Type B pancreatic cell (in vitro differentiated cells): ENCODE measurements around the gene RABGEF1. TPM values are rescaled to one million over a fixed set of nuclear protein-coding genes. Genes with fewer than 3 reads are reported as not detected.
"Not testable (repeated sequence)": the region's sequence is repeated elsewhere in the genome, so short reads cannot be mapped to it uniquely, and the experiment has no call there.

Source experiments
- DNase-seq: peaks from one replicate; pipeline ENCODE4 v3.0.0; 2021; ENCODE audit warnings: mixed read lengths; ENCODE audit not compliant: unreplicated experiment; ENCODE audit errors: extremely low spot score
- H3K27ac Mint-ChIP-seq: 2 replicates; pipeline ENCODE4 v1.8.0; 2021; ENCODE audit warnings: mild to moderate bottlenecking, mixed read lengths
- H3K27me3 Mint-ChIP-seq: 2 replicates; pipeline ENCODE4 v1.8.0; 2021; ENCODE audit warnings: mixed read lengths
- H3K36me3 Mint-ChIP-seq: 2 replicates; pipeline ENCODE4 v1.8.0; 2021; ENCODE audit warnings: mixed read lengths
- H3K4me1 Mint-ChIP-seq: one replicate; pipeline ENCODE4 v1.8.0; 2021; ENCODE audit warnings: mixed read lengths; ENCODE audit not compliant: unreplicated experiment
- H3K4me3 Mint-ChIP-seq: 2 replicates; pipeline ENCODE4 v1.8.0; 2021; ENCODE audit warnings: mild to moderate bottlenecking, mixed read lengths
- H3K9me3 Mint-ChIP-seq: 2 replicates; pipeline ENCODE4 v1.8.0; 2021; ENCODE audit warnings: mixed read lengths
- total RNA-seq: library from RNA; stranded (reverse); gene quantifications from 2 replicates; pipeline ENCODE4 v1.2.1, GENCODE V29; 2021; ENCODE audit warnings: low replicate concordance
- TF ChIP-seq, protein P1 (sequence below): fragments of 200-600 bp; sonication (generic); conservative IDR thresholded peaks from 2 replicates; pipeline ENCODE4 v1.5.0; 2021; ENCODE audit warnings: antibody characterized with exemption, mild to moderate bottlenecking

RABGEF1 gene
- total RNA-seq, 1 donor from 2014 or later: 19.6 TPM

DNA sequence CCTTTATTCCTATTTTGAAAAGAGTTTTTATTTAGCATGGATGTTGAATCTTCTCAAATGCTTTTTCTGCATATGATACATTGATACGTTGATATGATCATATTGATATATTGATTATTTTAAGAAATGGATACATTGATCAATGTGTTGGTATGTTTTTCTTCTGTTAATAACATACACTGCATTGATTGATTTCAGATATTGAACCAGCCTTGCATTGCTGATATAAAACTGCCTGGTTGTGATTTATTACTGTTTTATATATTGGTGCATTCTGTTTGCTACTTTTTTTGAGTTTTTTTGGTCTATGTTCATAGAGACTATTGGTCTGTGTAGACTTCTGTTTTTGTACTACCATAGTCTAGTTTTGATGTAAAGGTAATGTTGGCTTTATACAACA lies 26.8 kb upstream of the RABGEF1 start:
- no peaks in the 10 kb centered on the region for H3K4me1 Mint-ChIP-seq
- no peak overlapping the region for H3K27ac Mint-ChIP-seq
- H3K36me3 Mint-ChIP-seq: peaks cover 29% of the 10 kb centered on the region
- no peaks in the 10 kb centered on the region for H3K9me3 Mint-ChIP-seq
- no peaks in the 10 kb centered on the region for H3K27me3 Mint-ChIP-seq
- DNase-seq: no peak
- H3K4me3 Mint-ChIP-seq: no peak overlapping the region
- TF ChIP-seq, protein P1, sequence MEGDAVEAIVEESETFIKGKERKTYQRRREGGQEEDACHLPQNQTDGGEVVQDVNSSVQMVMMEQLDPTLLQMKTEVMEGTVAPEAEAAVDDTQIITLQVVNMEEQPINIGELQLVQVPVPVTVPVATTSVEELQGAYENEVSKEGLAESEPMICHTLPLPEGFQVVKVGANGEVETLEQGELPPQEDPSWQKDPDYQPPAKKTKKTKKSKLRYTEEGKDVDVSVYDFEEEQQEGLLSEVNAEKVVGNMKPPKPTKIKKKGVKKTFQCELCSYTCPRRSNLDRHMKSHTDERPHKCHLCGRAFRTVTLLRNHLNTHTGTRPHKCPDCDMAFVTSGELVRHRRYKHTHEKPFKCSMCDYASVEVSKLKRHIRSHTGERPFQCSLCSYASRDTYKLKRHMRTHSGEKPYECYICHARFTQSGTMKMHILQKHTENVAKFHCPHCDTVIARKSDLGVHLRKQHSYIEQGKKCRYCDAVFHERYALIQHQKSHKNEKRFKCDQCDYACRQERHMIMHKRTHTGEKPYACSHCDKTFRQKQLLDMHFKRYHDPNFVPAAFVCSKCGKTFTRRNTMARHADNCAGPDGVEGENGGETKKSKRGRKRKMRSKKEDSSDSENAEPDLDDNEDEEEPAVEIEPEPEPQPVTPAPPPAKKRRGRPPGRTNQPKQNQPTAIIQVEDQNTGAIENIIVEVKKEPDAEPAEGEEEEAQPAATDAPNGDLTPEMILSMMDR: no peak

DNA sequence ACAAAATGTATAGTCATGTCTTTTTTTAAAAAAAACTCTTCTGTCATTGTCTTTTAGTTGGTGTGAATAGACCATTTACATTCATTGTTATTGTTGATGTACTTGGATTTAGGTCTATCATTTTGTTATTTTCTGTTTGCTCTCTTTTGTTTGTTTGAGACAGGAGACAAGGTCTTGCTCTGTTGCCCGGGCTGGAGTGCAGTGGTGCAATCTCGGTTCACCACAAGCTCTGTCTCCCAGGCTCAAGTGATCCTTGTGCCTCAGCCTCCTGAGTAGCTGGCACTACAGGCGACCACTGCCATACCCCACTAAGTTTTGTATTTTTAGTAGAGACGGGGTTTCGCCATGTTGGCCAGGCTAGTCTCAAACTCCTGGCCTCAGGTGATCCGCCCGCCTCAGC lies 23.9 kb upstream of the RABGEF1 start:
- not testable (repeated sequence) for H3K27me3 Mint-ChIP-seq, H3K4me1 Mint-ChIP-seq, H3K4me3 Mint-ChIP-seq, H3K27ac Mint-ChIP-seq, DNase-seq, H3K9me3 Mint-ChIP-seq
- H3K36me3 Mint-ChIP-seq: peaks cover 32% of the 10 kb centered on the region

DNA sequence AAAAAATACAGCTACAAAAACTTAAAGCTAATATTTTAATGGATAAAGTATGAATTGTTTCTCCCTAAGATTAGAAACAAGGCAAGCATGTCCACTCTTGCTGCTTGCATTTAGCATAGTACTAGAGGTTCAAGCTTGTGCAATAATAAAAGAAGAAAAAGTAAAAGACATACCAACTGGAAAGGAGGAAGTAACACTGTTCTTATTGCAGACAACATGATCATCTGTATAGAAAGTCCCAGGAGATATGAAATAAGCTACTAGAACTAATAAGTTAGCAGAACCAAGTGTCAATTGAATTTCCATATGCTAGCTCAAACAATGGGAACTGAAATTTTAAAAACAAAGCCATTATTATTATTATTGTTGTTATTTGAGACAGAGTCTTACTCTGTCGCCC lies 20.0 kb upstream of the RABGEF1 start:
- Mint-ChIP-seq H3K27me3 (no peaks in the 10 kb centered on the region), H3K4me3 (no peak overlapping the region)

DNA sequence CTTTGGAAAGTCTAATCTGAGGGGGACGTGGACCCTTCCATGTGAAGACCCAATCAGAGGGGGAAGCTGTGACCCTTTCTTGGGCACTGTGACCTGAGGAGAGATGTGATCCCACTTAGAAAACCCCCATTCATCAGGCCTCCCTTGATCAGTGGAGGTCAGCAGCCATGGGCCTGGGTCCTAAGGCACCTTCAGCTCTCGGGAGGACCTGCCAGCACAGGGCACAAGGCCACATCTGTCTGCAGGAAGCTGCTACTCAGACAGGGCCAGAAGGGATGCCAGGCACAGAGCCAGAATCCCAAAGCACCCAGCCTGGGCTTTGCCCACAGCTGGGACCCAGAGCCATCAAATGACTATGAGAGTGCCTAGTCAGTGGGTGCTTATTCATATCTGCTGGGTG lies 14.7 kb upstream of the RABGEF1 start:
- TF ChIP-seq, protein P1: no peak
- H3K36me3 Mint-ChIP-seq: peaks cover 34% of the 10 kb centered on the region
- H3K27me3 Mint-ChIP-seq: no peaks in the 10 kb centered on the region
- no peaks in the 10 kb centered on the region for H3K9me3 Mint-ChIP-seq
- no peaks in the 10 kb centered on the region for H3K4me1 Mint-ChIP-seq
- no peak for DNase-seq
- no peak overlapping the region for H3K4me3 Mint-ChIP-seq
- H3K27ac Mint-ChIP-seq: no peak overlapping the region

More for the DNA sequence above, 20.0 kb upstream of the RABGEF1 start:
- H3K4me1 Mint-ChIP-seq: no peaks in the 10 kb centered on the region
- H3K9me3 Mint-ChIP-seq: no peaks in the 10 kb centered on the region
- TF ChIP-seq, protein P1: no peak
- no peak overlapping the region for H3K27ac Mint-ChIP-seq
- no peak for DNase-seq
- H3K36me3 Mint-ChIP-seq: peaks cover 33% of the 10 kb centered on the region

DNA sequence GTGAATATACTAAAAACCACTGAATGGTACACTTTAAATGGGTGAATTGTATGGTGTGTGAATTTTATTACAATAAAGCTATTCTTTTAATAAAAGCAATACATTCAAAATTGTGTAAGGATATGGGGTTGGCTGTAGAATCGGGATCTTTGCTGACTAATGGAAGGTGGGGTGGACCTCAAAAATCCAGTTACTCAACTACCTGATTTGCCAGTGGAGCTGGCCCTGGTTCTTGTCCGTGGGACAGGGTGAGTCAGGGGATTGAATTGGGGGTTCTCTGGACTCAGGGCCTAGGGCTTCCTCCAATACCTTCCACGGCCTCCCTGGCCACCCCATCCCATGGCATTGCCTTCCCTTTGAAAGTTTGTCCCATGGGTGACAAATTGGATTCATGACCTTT lies 13.5 kb upstream of the RABGEF1 start:
- Mint-ChIP-seq H3K4me3 (no peak overlapping the region), H3K9me3 (no peaks in the 10 kb centered on the region), H3K27ac (no peak overlapping the region), H3K36me3 (peaks cover 28% of the 10 kb centered on the region), H3K4me1 (no peaks in the 10 kb centered on the region), H3K27me3 (no peaks in the 10 kb centered on the region)
- TF ChIP-seq, protein P1: no peak
- no peak for DNase-seq

DNA sequence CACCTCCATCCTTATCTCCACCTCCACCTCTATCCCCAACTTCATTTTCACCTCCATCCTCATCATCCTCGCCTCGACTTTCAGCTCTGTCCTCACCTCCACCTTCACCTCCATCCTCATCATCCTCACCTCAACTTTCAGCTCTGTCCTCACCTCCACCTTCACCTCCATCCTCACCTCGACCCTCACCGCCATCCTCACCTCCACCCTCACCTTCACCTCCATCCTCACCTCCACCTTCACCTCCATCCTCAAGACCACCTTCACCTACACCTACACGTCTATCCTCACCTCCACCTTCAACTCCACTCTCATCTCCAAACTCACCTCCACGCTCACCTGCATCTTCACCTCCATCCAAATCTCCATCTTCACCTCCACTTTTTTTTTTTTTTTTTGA lies 12.0 kb upstream of the RABGEF1 start:
- Mint-ChIP-seq H3K27ac (peak overlapping the region; percentile 6), H3K4me3 (no peak overlapping the region), H3K36me3 (peaks cover 24% of the 10 kb centered on the region), H3K9me3 (no peaks in the 10 kb centered on the region), H3K4me1 (no peaks in the 10 kb centered on the region), H3K27me3 (no peaks in the 10 kb centered on the region)
- TF ChIP-seq, protein P1: no peak
- DNase-seq: no peak
